ENCODE data around the gene ZNF41.

ZNF41 gene

DNA sequence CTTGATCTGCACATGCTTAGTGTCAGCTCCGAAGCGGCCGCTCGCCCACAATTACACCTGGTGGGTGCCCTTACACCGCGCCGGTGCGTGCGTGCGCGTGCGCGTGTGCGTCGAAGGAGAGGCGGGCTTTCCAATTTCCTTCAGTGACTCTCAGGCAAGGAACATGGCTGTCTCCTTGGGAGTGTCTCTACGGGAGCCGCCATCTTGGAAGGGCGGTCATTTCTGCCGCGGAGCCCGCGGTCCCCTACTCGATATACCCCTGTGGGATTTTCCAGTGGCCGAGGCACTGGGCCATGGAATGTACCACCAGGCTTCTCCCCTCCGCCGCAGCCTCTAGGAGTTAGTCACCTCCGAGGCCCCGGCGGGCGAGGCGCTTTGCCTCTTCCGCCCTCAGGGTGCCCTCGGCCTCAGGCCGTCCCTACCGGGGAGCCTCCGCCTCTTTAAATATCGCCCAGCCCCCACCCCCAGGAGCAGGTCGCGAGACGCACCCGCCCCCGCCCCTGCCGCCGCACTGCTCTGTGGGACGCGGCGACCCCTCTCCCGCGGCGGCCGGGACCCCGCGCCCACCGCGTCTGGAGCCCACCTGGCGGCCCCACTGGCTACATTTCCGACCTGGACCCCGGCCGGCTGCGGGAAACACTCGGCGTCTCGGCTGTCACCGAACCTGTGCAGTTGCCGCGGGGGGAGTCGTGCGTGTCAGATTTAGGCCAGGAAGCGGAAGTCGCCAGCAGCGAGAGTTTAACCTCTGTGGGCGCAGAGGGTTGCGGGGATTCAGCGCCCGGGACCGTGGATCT lies at the start of gene ZNF41:
TSS of gene ZNF41 (minus strand) at position 711 of the 794 bp plus-strand sequence. CDS start 15,741 bp downstream, outside the sequence.
- peak; percentile 85 for DNase-seq
- Histone ChIP-seq H3K27ac (peak within 1 kb of the TSS; percentile 96), H3K9me3 (ENCODE audit: severe bottlenecking) (no peaks in the 10 kb centered on the region), H3K36me3 (no peaks in the 10 kb centered on the region), H3K4me3 (ENCODE audit: low read depth, low read length) (peak within 1 kb of the TSS; percentile 67), H3K27me3 (ENCODE audit: insufficient read depth, low read depth, severe bottlenecking) (peaks cover 6% of the 10 kb centered on the region)
- TF ChIP-seq, protein P1, sequence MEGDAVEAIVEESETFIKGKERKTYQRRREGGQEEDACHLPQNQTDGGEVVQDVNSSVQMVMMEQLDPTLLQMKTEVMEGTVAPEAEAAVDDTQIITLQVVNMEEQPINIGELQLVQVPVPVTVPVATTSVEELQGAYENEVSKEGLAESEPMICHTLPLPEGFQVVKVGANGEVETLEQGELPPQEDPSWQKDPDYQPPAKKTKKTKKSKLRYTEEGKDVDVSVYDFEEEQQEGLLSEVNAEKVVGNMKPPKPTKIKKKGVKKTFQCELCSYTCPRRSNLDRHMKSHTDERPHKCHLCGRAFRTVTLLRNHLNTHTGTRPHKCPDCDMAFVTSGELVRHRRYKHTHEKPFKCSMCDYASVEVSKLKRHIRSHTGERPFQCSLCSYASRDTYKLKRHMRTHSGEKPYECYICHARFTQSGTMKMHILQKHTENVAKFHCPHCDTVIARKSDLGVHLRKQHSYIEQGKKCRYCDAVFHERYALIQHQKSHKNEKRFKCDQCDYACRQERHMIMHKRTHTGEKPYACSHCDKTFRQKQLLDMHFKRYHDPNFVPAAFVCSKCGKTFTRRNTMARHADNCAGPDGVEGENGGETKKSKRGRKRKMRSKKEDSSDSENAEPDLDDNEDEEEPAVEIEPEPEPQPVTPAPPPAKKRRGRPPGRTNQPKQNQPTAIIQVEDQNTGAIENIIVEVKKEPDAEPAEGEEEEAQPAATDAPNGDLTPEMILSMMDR (IDR thresholded peaks at IDR 0.05; ENCODE audit: low read depth, low read length), result no peak

- TF ChIP-seq, protein P1 (IDR thresholded peaks at IDR 0.05; ENCODE audit: low read depth, low read length), result no peak
- Histone ChIP-seq H3K27ac (no peak overlapping the region), H3K36me3 (no peaks in the 10 kb centered on the region), H3K4me3 (ENCODE audit: low read depth, low read length) (no peak overlapping the region), H3K9me3 (ENCODE audit: severe bottlenecking) (no peaks in the 10 kb centered on the region), H3K27me3 (ENCODE audit: insufficient read depth, low read depth, severe bottlenecking) (peaks cover 2% of the 10 kb centered on the region)
- DNase-seq, result no peak
Measured at GRCh38 chrX:47530049-47530448, 47.0 kb upstream of the ZNF41 start.

GRCh38 chrX:47529548-47529947 lies 46.5 kb upstream of the ZNF41 start:
- Histone ChIP-seq H3K9me3 (ENCODE audit: severe bottlenecking) (no peaks in the 10 kb centered on the region), H3K4me3 (ENCODE audit: low read depth, low read length) (no peak overlapping the region), H3K27ac (no peak overlapping the region), H3K36me3 (no peaks in the 10 kb centered on the region), H3K27me3 (ENCODE audit: insufficient read depth, low read depth, severe bottlenecking) (peaks cover 2% of the 10 kb centered on the region)
- TF ChIP-seq, protein P1 (IDR thresholded peaks at IDR 0.05; ENCODE audit: low read depth, low read length), result no peak
- no peak for DNase-seq

- DNase-seq, result no peak
- Histone ChIP-seq H3K4me3 (ENCODE audit: low read depth, low read length) (peak overlapping the region; percentile 53), H3K36me3 (no peaks in the 10 kb centered on the region), H3K9me3 (ENCODE audit: severe bottlenecking) (no peaks in the 10 kb centered on the region), H3K27me3 (ENCODE audit: insufficient read depth, low read depth, severe bottlenecking) (peaks cover 25% of the 10 kb centered on the region), H3K27ac (no peak overlapping the region)
- TF ChIP-seq, protein P1 (IDR thresholded peaks at IDR 0.05; ENCODE audit: low read depth, low read length), result no peak
Measured at GRCh38 chrX:47523713-47524166, 40.7 kb upstream of the ZNF41 start.

GRCh38 chrX:47523297-47523696 lies 40.3 kb upstream of the ZNF41 start:
- no peak overlapping the region for H3K27ac ChIP-seq
- DNase-seq, result peak; percentile 71
- H3K36me3 ChIP-seq, result no peaks in the 10 kb centered on the region
- TF ChIP-seq, protein P1 (IDR thresholded peaks at IDR 0.05; ENCODE audit: low read depth, low read length), result peak; percentile 90
- no peaks in the 10 kb centered on the region for H3K9me3 ChIP-seq (ENCODE audit: severe bottlenecking)
- peaks cover 25% of the 10 kb centered on the region for H3K27me3 ChIP-seq (ENCODE audit: insufficient read depth, low read depth, severe bottlenecking)
- peak overlapping the region; percentile 53 for H3K4me3 ChIP-seq (ENCODE audit: low read depth, low read length)

Data from WERI-Rb-1 (cell line).